Fibroblast of villous mesenchyme (primary cell): ENCODE results near the gene SORCS3. TPM values are rescaled to one million over a fixed set of nuclear protein-coding genes. Genes with fewer than 3 reads are reported as not detected.

Experiments used
- DNase-seq: peaks from one replicate; pipeline ENCODE4 v3.0.0-alpha.2; 2010; ENCODE audit warnings: low read depth
- H3K4me3 ChIP-seq: 2 replicates; pipeline ENCODE4 v1.5.1; 2011; ENCODE audit warnings: low read depth, mild to moderate bottlenecking, low read length
- total RNA-seq: library from RNA; depleted of rRNA; stranded (reverse); fragments of >200 nt; gene quantifications from 2 replicates; pipeline ENCODE4 v1.2.3, GENCODE V29; 2012
- TF ChIP-seq, protein P1 (sequence below): IDR thresholded peaks from 2 replicates; pipeline ENCODE4 v1.5.1; 2012; ENCODE audit warnings: low read depth, mild to moderate bottlenecking, low read length; ENCODE audit not compliant: insufficient read depth

SORCS3 gene
- total RNA-seq, 1 donor: not detected

DNA sequence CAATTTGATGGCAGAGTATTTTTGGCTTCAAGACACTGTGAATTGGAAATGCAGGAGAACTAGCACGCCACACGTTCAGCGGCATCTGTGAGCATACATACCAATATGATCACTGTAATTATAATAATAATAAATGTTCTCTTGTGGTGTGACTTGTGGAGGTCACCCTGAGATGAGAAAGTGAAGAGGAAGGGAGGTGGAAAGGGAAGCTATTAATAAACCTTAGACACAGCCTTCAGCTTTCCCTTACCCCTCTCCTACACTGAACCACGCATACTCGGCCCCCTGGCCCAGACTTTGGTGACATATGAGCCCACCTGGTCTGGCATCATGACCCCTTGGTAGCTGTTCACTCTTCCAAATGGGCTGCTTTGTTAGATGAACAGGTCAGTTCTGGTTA, 139.1 kb downstream of the SORCS3 start:
- TF ChIP-seq, protein P1, sequence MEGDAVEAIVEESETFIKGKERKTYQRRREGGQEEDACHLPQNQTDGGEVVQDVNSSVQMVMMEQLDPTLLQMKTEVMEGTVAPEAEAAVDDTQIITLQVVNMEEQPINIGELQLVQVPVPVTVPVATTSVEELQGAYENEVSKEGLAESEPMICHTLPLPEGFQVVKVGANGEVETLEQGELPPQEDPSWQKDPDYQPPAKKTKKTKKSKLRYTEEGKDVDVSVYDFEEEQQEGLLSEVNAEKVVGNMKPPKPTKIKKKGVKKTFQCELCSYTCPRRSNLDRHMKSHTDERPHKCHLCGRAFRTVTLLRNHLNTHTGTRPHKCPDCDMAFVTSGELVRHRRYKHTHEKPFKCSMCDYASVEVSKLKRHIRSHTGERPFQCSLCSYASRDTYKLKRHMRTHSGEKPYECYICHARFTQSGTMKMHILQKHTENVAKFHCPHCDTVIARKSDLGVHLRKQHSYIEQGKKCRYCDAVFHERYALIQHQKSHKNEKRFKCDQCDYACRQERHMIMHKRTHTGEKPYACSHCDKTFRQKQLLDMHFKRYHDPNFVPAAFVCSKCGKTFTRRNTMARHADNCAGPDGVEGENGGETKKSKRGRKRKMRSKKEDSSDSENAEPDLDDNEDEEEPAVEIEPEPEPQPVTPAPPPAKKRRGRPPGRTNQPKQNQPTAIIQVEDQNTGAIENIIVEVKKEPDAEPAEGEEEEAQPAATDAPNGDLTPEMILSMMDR: no peak
- DNase-seq: no peak
- H3K4me3 ChIP-seq: no peak overlapping the region

DNA sequence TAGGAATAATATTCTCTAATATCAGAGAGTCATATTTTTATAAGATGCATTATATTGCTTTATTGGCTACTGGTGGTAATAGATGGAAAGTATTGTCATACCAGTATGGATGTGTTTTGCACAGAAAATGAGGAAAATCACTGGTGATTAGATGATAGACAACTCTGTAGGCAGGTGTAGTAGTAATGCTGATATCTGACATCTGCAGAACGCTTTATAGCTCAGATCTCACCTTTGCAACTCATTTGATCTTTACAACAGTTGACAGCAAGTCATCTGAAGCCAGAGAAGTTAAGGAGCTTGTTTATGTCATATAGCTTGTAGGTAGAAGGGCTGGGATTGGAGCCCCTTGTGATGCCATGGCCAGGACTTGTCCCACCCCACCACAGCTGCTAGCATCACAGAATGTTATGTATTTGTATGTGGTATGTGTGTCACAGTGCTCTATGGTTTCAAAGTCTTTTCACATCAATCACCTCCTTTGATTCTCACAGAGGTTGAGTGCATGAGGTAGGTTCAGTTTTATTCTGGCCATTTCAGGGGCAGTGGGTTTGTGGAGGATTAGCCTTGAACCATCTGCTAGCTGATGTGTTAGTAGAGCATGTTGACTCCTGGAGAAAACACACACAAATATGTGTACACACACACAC, 140.0 kb downstream of the SORCS3 start:
- TF ChIP-seq, protein P1: no peak
- no peak for DNase-seq
- no peak overlapping the region for H3K4me3 ChIP-seq

DNA sequence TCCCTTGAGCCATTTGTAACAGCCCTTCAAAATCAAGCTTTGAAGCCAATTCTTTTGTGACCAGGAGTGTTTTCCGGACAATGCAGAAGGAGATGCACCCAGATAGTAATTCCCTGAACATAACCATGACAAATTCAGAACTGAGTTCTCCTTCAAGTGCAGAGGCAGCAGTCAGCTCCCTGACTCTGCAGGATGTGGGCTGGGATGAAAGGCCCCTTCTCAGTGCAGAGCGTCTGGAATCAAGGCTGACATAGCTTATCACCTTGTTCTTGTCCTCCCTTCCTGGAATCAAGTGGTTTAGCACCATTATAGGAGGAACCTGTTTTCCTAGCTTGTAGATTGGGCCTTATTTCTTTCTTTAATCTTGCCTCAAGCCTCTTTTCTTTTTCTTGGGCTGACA, 143.4 kb downstream of the SORCS3 start:
- no peak overlapping the region for H3K4me3 ChIP-seq
- TF ChIP-seq, protein P1: no peak
- DNase-seq: no peak

DNA sequence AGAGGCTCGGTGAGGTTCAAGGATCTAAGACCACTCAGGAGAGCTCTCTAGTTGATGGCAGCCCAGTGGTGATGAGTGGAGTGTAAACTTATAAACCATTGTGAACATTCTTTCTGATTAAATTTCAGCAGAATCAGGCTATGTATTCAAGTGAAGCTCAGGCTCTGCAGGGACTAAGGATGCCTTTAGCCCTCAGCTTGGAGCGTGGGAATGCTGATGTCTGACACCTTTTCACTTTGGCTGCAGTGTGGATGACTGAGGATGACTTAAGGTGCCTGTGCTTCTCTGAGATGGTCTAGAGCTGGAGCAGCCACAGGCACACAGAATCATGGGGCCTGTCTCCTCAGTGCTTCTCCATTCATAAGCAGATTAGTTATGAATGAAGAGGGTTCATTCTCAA, 150.4 kb downstream of the SORCS3 start:
- TF ChIP-seq, protein P1: no peak
- DNase-seq: no peak

DNA sequence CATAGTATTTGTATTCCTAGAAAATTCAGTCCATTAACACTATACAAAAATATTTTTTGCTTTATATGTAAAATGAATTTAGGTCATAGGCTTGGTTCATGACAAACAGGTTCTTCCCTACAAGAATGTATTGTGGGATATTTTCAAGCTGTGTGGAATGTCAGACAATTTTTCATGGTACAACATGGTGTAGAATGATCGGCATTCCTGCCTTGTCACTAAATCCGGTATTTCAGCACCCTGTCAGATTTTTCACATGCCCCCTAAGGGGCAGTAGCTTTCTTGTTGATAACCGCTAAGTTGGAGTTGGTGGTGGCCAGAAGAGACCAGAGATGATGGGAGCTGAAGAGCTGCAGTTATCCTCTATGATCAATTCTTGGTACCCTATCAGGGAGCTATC, 154.3 kb downstream of the SORCS3 start:
- no peak for DNase-seq
- TF ChIP-seq, protein P1: no peak
- H3K4me3 ChIP-seq: no peak overlapping the region

More for the DNA sequence above, 150.4 kb downstream of the SORCS3 start:
- H3K4me3 ChIP-seq: no peak overlapping the region

DNA sequence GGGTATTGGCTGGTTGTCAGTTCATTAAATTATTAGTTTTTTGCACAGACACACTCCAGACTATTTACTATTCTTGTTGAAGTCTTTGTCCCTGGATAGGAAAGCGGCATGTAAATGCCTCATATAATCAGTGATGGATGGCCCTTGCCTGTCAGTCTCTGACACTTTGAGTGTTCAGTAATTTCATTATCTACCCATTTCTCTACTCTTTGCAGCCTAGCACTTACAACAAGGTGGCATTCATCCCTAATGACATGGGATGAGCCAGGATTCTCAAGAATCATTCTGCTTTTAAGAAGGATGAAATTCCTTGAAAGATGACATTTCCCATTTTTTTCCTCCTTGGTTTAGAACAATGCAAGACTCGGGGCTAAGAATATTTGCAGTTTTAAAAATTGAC, 155.7 kb downstream of the SORCS3 start:
- TF ChIP-seq, protein P1: no peak
- H3K4me3 ChIP-seq: no peak overlapping the region
- no peak for DNase-seq

DNA sequence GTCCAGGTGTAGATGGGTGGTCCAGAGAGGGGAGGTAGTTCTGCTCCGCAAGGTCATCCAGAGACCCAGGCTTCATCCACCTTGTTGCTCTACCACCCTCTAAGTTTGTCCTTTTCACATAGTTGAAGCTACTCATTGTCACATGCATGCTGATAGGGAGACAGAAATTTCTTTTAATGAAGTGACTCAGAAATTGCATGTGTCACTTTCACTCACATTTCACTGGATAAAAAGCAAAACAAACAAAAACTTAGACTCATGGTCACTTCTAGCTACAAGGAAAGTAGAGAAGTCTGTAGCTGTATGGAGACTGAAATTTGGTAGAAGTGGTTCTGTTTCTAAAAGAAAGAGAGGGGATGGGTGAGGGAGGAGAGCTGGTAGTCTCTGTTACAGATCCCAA, 161.9 kb downstream of the SORCS3 start:
- no peak for DNase-seq
- no peak overlapping the region for H3K4me3 ChIP-seq
- TF ChIP-seq, protein P1: no peak
